ENCODE data around the gene CHRNA9. TPM values are rescaled to one million over a fixed set of nuclear protein-coding genes. Genes with fewer than 3 reads are reported as not detected.
A peak's percentile ranks its signal among the peaks of the same experiment; 100 is the strongest.

The CHRNA9 gene
- total and polyA plus RNA-seq, 3 experiments from 2014 or later = 0.11 to 0.14 TPM; not detected in 1

DNA sequence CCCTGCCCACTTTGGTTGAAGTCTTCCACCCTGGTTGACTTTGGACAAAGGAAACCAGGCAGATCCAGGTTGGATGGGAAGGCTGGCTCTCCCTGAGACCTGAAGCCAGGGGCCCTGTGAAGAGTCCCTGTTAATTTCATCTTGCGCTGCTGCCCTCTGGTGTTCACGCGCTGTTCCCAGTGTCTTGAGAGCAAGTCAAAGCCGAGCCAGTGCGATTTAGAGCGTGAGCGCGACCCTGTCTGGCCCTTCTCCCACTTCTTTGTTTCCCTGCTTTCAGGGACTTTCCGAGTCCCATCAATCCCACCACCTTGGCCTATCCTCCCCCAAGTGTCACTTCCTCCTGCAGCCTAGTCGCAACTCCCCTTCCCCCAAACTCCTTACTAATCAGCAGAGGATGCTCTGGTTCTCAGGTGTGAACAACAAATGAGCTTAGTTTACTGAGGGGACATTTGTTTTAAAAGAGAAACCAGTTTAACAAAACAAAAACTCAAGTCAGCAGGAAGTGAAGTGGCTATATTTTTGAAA is 25.8 kb upstream of the CHRNA9 start:
- Mint-ChIP-seq H3K27me3 (peaks cover 0 to 2% of the 10 kb centered on the region in 2 donors), H3K36me3 (no peaks in the 10 kb centered on the region), H3K4me1 (peaks cover 57 to 85% (median 64%) of the 10 kb centered on the region in 3 donors), H3K4me3 (peak overlapping the region; percentile 71 to 88 (median 81)), H3K9me3 (no peaks in the 10 kb centered on the region), H3K27ac (peak overlapping the region; percentile 94 to 99 (median 98))
- ChIA-PET CTCF (interaction anchor here (0.6 to 9.4 kb wide), 40 partner anchors 9 to 253 kb away, joined by 3 to 120 read pairs (median 8); partner anchors contain the start of genes N4BP2 and RHOH), POLR2A (interaction anchor here (0.5 to 2.4 kb wide), 13 partner anchors 8 to 253 kb away, joined by 3 to 15 read pairs (median 5); partner anchors contain the start of genes N4BP2 and RHOH)
- no peaks in the 10 kb centered on the region for H3K27me3 ChIP-seq (ENCODE audit: insufficient read depth, low read length, poor library complexity, severe bottlenecking)
- H3K36me3 ChIP-seq (ENCODE audit: insufficient read depth, low read length) = no peaks in the 10 kb centered on the region
- peak overlapping the region; percentile 62 for H3K27ac ChIP-seq (ENCODE audit: low read depth, low read length)
- peak overlapping the region; percentile 46 for H3K4me3 ChIP-seq (ENCODE audit: low read length)
- DNase-seq = peak; percentile 84 to 93 (median 87)
- H3K9me3 ChIP-seq (ENCODE audit: low read length) = no peaks in the 10 kb centered on the region
- H3K4me1 ChIP-seq (ENCODE audit: insufficient read depth, low read length) = peaks cover 79% of the 10 kb centered on the region

DNA sequence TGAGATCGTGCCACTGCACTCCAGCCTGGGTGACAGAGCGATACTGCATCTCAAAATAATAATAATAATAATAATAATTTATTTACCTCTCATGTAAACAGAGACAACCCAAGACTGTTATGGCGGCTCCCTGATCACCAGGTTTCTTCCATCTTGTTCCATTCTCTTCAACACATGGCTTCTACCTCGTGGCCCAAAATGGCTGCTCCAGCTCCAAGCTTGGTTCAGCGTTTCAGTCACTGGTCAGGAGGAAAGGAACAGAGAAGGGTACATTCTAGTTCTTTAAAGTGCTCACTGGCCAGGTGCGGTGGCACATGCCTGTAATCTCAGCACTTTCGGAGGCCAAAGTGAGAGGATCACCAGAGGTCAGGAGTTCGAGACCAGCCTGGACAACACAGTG is 24.9 kb upstream of the CHRNA9 start:
- DNase-seq = no peak
- H3K36me3 ChIP-seq (ENCODE audit: insufficient read depth, low read length) = no peaks in the 10 kb centered on the region
- ChIA-PET POLR2A (interaction anchor here (0.9 to 2.4 kb wide), 6 partner anchors 27 to 118 kb away, joined by 3 to 15 read pairs (median 7); partner anchors contain the start of gene RHOH), CTCF (interaction anchor here (0.7 to 9.4 kb wide), 23 partner anchors 8 to 254 kb away, joined by 3 to 120 read pairs (median 8); partner anchors contain the start of gene N4BP2)
- no peak overlapping the region for H3K27ac ChIP-seq (ENCODE audit: low read depth, low read length)
- Mint-ChIP-seq H3K4me3 (no peak overlapping the region), H3K9me3 (no peaks in the 10 kb centered on the region), H3K27ac (peak overlapping the region in 6 of 8 donors; percentile 25 to 99 (median 94)), H3K4me1 (peaks cover 47 to 76% (median 55%) of the 10 kb centered on the region in 3 donors), H3K27me3 (peaks cover 0 to 2% of the 10 kb centered on the region in 2 donors), H3K36me3 (no peaks in the 10 kb centered on the region)
- no peaks in the 10 kb centered on the region for H3K9me3 ChIP-seq (ENCODE audit: low read length)
- H3K4me3 ChIP-seq (ENCODE audit: low read length) = no peak overlapping the region
- no peaks in the 10 kb centered on the region for H3K27me3 ChIP-seq (ENCODE audit: insufficient read depth, low read length, poor library complexity, severe bottlenecking)
- peaks cover 70% of the 10 kb centered on the region for H3K4me1 ChIP-seq (ENCODE audit: insufficient read depth, low read length)

DNA sequence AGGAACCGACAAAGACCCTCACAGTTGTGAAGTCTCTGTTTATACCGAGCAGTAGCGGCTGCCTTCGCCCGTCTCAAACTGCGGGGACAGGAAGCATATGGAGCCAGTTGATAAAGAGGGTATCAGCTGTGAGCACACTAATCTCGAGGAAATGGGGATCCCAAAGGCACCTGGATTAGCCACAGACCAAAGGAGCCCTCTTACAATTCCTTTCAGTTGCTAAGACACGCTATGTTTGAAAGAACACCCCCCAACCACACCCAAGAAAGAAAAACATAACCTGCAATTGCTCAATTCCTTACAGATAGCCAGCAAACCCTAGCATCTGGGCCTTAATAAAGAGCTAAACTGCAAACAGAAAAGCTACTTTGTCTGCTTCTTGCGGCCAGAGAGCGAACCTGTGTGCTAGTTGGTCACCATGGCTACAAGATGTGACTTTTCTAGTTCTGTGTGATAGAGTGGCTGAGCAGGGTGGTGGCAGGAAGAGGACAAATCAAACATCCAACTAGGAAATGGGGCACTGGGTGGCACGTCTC is 23.3 kb upstream of the CHRNA9 start:
- no peaks in the 10 kb centered on the region for H3K9me3 Mint-ChIP-seq
- Histone ChIP-seq H3K4me1 (ENCODE audit: insufficient read depth, low read length) (peaks cover 66% of the 10 kb centered on the region), H3K4me3 (ENCODE audit: low read length) (no peak overlapping the region), H3K27me3 (ENCODE audit: insufficient read depth, low read length, poor library complexity, severe bottlenecking) (no peaks in the 10 kb centered on the region), H3K27ac (ENCODE audit: low read depth, low read length) (no peak overlapping the region), H3K36me3 (ENCODE audit: insufficient read depth, low read length) (no peaks in the 10 kb centered on the region), H3K9me3 (ENCODE audit: low read length) (no peaks in the 10 kb centered on the region)
- H3K27me3 Mint-ChIP-seq = no peaks in the 10 kb centered on the region
- POLR2A ChIA-PET = interaction anchor here (0.7 to 1.1 kb wide), 4 partner anchors 10 to 190 kb away, joined by 3 to 5 read pairs (median 3); no protein-coding TSS in a partner anchor
- H3K4me3 Mint-ChIP-seq = peak overlapping the region in 1 of 7 donors; percentile 22
- peaks cover 47 to 74% (median 50%) of the 10 kb centered on the region in 3 donors for H3K4me1 Mint-ChIP-seq
- no peaks in the 10 kb centered on the region for H3K36me3 Mint-ChIP-seq
- CTCF ChIA-PET = interaction anchor here (1.0 to 9.4 kb wide), 13 partner anchors 8 to 256 kb away, joined by 3 to 120 read pairs (median 5); partner anchors contain the start of gene N4BP2
- peak overlapping the region; percentile 17 to 96 (median 76) for H3K27ac Mint-ChIP-seq
- DNase-seq = peak in 2 of 5 donors; percentile 52 to 65

DNA sequence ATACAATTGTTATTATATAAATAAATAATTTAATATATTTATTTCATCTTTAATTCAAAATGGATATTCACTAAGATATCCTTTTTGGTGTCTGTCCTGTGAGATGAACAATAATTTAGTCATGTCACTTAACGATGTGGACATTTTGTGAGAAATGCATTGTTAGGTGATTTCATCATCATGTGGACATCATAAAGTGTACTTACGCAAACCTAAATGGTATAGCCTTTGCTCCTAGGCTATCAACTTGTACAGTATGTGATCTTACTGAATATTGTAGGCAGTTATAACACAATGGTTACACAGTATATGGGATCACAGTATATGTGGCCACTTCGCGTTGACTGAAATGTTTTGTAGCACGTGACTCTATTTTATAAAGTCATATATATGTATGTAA is 20.2 kb upstream of the CHRNA9 start:
- POLR2A ChIA-PET = interaction anchor here (0.6 kb wide), 1 partner anchor 84 kb away, joined by 7 read pairs; no protein-coding TSS in a partner anchor
- H3K27me3 Mint-ChIP-seq = no peaks in the 10 kb centered on the region
- peaks cover 22 to 52% (median 29%) of the 10 kb centered on the region in 3 donors for H3K4me1 Mint-ChIP-seq
- no peaks in the 10 kb centered on the region for H3K9me3 Mint-ChIP-seq
- no peaks in the 10 kb centered on the region for H3K27me3 ChIP-seq (ENCODE audit: insufficient read depth, low read length, poor library complexity, severe bottlenecking)
- no peak for DNase-seq
- H3K4me3 ChIP-seq (ENCODE audit: low read length) = no peak overlapping the region
- no peak overlapping the region for H3K27ac ChIP-seq (ENCODE audit: low read depth, low read length)
- CTCF ChIA-PET = interaction anchor here (1.2 to 9.4 kb wide), 2 partner anchors 10 to 87 kb away, joined by 4 to 120 read pairs; no protein-coding TSS in a partner anchor
- no peaks in the 10 kb centered on the region for H3K36me3 ChIP-seq (ENCODE audit: insufficient read depth, low read length)
- H3K36me3 Mint-ChIP-seq = no peaks in the 10 kb centered on the region
- peak overlapping the region in 1 of 8 donors; percentile 50 for H3K27ac Mint-ChIP-seq
- H3K4me3 Mint-ChIP-seq = no peak overlapping the region
- peaks cover 46% of the 10 kb centered on the region for H3K4me1 ChIP-seq (ENCODE audit: insufficient read depth, low read length)
- no peaks in the 10 kb centered on the region for H3K9me3 ChIP-seq (ENCODE audit: low read length)

DNA sequence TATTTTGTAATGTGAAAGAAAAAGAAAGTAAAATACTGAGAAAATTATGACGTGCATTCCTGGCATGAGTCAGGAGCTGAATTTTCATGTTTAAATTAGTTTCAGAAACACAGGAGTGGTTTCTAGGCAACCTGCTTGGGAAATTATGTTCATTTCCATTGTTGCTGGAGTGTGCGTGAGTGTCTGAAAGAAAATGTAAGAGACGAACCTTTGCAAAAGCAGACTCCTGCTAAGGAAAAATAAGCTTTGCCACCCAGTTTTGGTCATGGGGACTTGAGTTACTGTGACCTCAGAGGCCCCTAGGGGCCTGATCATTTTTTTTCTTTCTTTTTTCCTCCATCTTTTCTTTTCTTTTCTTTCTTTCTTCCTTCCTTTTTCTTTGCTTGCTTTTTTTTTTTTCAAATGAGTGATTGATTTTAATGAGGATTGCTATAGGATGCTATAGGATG is 18.8 kb upstream of the CHRNA9 start:
- H3K27me3 Mint-ChIP-seq = no peaks in the 10 kb centered on the region
- H3K4me1 Mint-ChIP-seq = peaks cover 22 to 45% (median 27%) of the 10 kb centered on the region in 3 donors

DNA sequence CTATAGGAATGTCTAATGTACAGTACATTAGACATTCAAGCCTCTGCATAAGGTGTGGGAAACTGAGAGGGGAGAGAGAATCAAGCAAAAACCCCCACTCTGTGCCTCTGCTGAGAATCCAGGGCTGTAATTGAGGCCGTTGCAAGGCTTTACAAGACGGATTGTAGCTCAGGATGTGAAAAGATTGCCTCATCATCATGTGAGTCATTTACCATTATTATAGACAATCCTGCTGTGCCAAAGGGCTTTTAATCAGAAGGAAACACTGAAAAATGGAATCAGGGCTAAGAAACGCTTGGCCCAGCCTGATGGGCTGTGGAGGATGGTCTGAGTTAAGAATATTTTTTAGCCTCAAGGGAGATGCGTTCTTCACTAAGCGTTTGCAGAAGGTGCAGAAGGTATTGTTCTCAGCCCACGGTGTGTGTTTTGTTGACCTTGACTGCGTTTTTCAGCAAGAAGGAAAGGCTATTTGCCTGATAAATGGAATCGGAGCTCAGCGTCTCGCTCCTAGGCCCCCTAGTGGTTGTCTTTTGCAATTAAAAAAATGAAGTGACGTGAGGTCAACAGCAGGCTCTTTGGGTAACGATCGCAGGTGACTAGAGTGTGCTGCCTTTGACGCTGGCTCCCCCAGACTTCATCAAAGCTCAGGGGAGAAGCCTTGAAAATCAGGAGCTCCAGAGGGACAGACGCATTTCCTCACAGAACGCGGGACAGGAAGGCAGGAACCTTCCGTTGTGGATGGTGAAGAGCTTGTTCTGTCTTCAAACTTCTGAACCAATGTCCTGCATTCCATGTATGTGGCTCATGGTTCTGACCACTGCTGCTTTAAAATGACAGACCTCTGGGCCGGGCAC is 18.1 kb upstream of the CHRNA9 start:
- CTCF ChIA-PET = interaction anchor here (0.6 to 3.7 kb wide), 56 partner anchors 7 to 339 kb away, joined by 3 to 35 read pairs (median 6); partner anchors contain the start of genes N4BP2 and RHOH
- Histone ChIP-seq H3K4me1 (ENCODE audit: insufficient read depth, low read length) (peaks cover 28% of the 10 kb centered on the region), H3K4me3 (ENCODE audit: low read length) (peak overlapping the region; percentile 73), H3K27me3 (ENCODE audit: insufficient read depth, low read length, poor library complexity, severe bottlenecking) (no peaks in the 10 kb centered on the region), H3K9me3 (ENCODE audit: low read length) (no peaks in the 10 kb centered on the region), H3K27ac (ENCODE audit: low read depth, low read length) (peak overlapping the region; percentile 77), H3K36me3 (ENCODE audit: insufficient read depth, low read length) (no peaks in the 10 kb centered on the region)
- Mint-ChIP-seq H3K27me3 (no peaks in the 10 kb centered on the region), H3K27ac (peak overlapping the region; percentile 69 to 97 (median 94)), H3K4me3 (peak overlapping the region; percentile 58 to 86 (median 79)), H3K4me1 (peaks cover 22 to 40% (median 22%) of the 10 kb centered on the region in 3 donors), H3K9me3 (no peaks in the 10 kb centered on the region), H3K36me3 (no peaks in the 10 kb centered on the region)
- peak; percentile 37 to 79 (median 70) for DNase-seq
- POLR2A ChIA-PET = interaction anchor here (0.6 to 2.0 kb wide), 10 partner anchors 9 to 259 kb away, joined by 3 to 6 read pairs (median 4); no protein-coding TSS in a partner anchor

More for the DNA sequence above, 18.8 kb upstream of the CHRNA9 start:
- peak overlapping the region; percentile 69 to 97 (median 94) for H3K27ac Mint-ChIP-seq
- CTCF ChIA-PET = interaction anchor here (0.6 to 3.7 kb wide), 49 partner anchors 9 to 338 kb away, joined by 3 to 35 read pairs (median 7); partner anchors contain the start of genes N4BP2 and RHOH
- peak overlapping the region; percentile 77 for H3K27ac ChIP-seq (ENCODE audit: low read depth, low read length)
- H3K9me3 ChIP-seq (ENCODE audit: low read length) = no peaks in the 10 kb centered on the region
- H3K9me3 Mint-ChIP-seq = no peaks in the 10 kb centered on the region
- H3K36me3 ChIP-seq (ENCODE audit: insufficient read depth, low read length) = no peaks in the 10 kb centered on the region
- H3K4me1 ChIP-seq (ENCODE audit: insufficient read depth, low read length) = peaks cover 34% of the 10 kb centered on the region
- H3K27me3 ChIP-seq (ENCODE audit: insufficient read depth, low read length, poor library complexity, severe bottlenecking) = no peaks in the 10 kb centered on the region
- DNase-seq = peak in 3 of 5 donors; percentile 55 to 70 (median 58)
- POLR2A ChIA-PET = interaction anchor here (0.8 to 2.0 kb wide), 7 partner anchors 9 to 258 kb away, joined by 3 to 6 read pairs (median 4); no protein-coding TSS in a partner anchor
- peak overlapping the region; percentile 58 to 86 (median 79) for H3K4me3 Mint-ChIP-seq
- no peaks in the 10 kb centered on the region for H3K36me3 Mint-ChIP-seq
- peak overlapping the region; percentile 73 for H3K4me3 ChIP-seq (ENCODE audit: low read length)

Data from CD8-positive, alpha-beta memory T cell (primary cell).